Adrenal gland (tissue), 5 donors: ENCODE measurements around the gene ARHGAP23.

Source experiments
- POLR2A ChIP-seq, 2 donors: fragments of 450-650 bp; IDR thresholded peaks; one replicate each; pipeline ENCODE4 v1.6.1; 2017; ENCODE audit warnings: antibody characterized with exemption in 2 of 2, mild to moderate bottlenecking in 2 of 2, moderate library complexity in 1 of 2
- TF ChIP-seq, protein P1 (sequence below), 6 experiments: fragments of 450-650 bp in 4 of 6; fragments of 200-600 bp in 2 of 6; sonication (generic) in 1 of 6; IDR thresholded peaks; 1 replicate in 5 of 6; 2 replicates in 1 of 6; pipeline versions ENCODE4 v1.5.1 to v1.8.0; 2016 to 2021; ENCODE audit warnings: antibody characterized with exemption in 6 of 6, mild to moderate bottlenecking in 2 of 6, moderate library complexity in 1 of 6
- donor health status: DM: no; HTN: no; CAD: no.

GRCh38 chr17:38552343-38552742 is 124.1 kb downstream of the ARHGAP23 start:
- TF ChIP-seq, protein P1, sequence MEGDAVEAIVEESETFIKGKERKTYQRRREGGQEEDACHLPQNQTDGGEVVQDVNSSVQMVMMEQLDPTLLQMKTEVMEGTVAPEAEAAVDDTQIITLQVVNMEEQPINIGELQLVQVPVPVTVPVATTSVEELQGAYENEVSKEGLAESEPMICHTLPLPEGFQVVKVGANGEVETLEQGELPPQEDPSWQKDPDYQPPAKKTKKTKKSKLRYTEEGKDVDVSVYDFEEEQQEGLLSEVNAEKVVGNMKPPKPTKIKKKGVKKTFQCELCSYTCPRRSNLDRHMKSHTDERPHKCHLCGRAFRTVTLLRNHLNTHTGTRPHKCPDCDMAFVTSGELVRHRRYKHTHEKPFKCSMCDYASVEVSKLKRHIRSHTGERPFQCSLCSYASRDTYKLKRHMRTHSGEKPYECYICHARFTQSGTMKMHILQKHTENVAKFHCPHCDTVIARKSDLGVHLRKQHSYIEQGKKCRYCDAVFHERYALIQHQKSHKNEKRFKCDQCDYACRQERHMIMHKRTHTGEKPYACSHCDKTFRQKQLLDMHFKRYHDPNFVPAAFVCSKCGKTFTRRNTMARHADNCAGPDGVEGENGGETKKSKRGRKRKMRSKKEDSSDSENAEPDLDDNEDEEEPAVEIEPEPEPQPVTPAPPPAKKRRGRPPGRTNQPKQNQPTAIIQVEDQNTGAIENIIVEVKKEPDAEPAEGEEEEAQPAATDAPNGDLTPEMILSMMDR (IDR thresholded peaks at IDR 0.05): no peak
- no peak for TF ChIP-seq POLR2A (IDR thresholded peaks at IDR 0.05)
